HG02610 (cell line): Measurements from ENCODE around the gene FAM83E.
"Not testable (repeated sequence)": the region's sequence is repeated elsewhere in the genome, so short reads cannot be mapped to it uniquely, and the experiment has no call there.

ENCODE experiments used
- ATAC-seq: cut with Tn5 transposase; IDR thresholded peaks from one replicate; pipeline ENCODE4 v1.9.1; 2021; ENCODE audit warnings: mild to moderate bottlenecking, moderate library complexity; ENCODE audit not compliant: unreplicated experiment

The FAM83E gene

DNA sequence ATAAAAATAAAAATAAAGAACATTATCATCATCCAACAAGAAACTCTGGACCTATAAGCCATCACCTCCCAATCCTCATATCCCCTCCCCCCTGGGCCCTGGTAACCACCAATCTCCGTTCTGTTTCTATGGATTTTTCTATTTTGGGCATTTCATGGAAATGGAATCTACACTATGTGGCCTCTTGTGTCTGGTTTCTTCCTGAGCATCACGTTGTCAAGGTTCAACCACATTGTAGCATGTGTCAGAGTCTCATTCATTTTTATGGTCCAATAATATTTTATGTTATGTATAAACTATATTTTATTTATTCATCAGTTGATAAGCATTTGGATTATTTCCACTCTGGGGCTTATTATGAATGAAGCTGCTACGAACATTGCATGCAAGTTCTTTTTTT, 36.0 kb downstream of the FAM83E start:
- ATAC-seq: no peak

GRCh38 chr19:48577908-48578307, 37.0 kb downstream of the FAM83E start:
- ATAC-seq: not testable (repeated sequence)

- no peak for ATAC-seq
These were observed 38.8 kb downstream of the FAM83E start for GRCh38 chr19:48575931-48576622.

DNA sequence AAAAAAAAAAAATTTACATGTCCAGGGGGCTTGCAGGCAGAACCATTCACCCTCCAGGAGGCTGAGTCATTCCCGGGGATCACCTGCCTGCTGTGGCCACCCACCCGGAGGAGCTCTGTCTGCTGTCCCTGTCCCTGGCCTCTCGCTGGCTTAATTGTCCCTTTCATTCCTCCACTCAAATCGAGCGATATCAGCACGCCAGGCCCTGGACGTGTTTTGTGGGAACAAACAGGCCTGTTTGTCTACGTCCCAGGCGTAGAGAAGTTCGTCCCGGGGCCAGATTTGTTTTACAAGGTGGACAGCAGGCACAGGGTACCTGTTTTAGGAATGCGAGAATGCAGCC, 41.7 kb downstream of the FAM83E start:
- ATAC-seq: no peak

DNA sequence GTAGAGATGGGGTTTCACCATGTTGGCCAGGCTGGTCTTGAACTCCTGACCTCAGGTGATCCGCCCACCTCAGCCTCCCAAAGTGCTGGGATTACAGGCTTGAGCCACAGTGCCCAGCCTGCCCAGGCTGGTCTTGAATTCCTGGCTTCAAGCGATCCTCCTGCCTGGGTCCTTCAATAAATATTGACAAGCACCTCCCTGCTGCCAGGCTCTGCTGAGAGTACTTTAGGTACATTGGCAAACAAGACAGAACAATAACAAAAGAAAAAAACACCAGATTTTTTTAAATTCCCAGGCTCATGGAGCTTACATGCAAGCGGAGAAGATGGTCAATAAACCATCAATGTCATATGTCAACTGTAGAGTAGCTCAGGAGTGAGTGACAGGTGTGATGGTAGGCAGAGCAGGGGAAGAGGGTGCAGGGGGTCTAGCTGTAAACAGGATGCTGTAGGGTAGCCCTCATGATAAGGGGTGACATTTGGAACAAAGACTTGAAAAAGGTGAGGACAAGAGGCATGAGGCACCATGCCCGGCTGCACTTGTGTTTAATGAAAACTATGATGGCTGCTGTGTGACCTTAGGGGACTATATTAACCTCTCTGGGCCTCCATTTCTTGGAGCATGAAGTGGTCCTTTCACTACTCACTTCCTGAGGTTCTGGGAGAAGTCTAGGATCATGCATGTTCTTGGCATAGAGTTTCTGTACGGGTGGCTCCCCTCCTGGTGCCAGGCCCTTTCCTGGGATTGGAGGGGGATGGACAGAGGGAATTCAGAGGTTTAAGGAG, 43.3 kb downstream of the FAM83E start:
- ATAC-seq: no peak

DNA sequence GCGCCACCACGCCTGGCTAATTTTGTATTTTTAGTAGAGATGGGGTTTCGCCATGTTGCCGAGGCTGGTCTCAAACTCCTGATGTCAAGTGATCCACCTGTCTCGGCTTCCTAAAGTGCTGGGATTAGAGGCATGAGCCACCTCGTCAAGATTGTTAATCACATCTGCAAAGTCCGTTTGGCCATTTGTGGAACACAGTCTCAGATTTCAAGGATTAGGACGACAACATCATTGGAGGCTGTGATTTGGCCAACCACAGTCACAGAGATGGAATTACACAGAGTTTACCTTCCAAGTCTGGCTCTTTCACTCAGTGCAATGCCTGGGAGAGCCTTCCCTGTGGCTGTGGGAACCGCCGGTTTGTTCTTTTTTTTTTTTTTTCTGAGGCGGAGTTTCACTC, 45.1 kb downstream of the FAM83E start:
- no peak for ATAC-seq

- no peak for ATAC-seq
These were observed 46.5 kb downstream of the FAM83E start for GRCh38 chr19:48568345-48568886.

- no peak for ATAC-seq
These were observed 49.8 kb downstream of the FAM83E start for GRCh38 chr19:48565090-48565489.
